ENCODE data around the gene IFFO2. TPM values are rescaled to one million over a fixed set of nuclear protein-coding genes. Genes with fewer than 3 reads are reported as not detected.

IFFO2 gene
- total RNA-seq, 2 donors from 2014 or later, result 13.6 to 20.4 TPM

GRCh38 chr1:18950401-18951026 is 6.0 kb downstream of the IFFO2 start:
- Histone ChIP-seq H3K4me3 (peak overlapping the region in 1 of 2 donors; percentile 14), H3K9me3 (no peaks in the 10 kb centered on the region), H3K27me3 (replicated peaks; ENCODE audit: insufficient read depth) (no peaks in the 10 kb centered on the region), H3K4me1 (replicated peaks) (peaks cover 52% of the 10 kb centered on the region), H3K36me3 (no peaks in the 10 kb centered on the region), H3K27ac (peak overlapping the region; percentile 84 to 91)
- DNase-seq (ENCODE audit: low spot score), result peak; percentile 55
- TF ChIP-seq POLR2A (IDR thresholded peaks at IDR 0.05) (peak; percentile 58), POLR2AphosphoS5 (IDR thresholded peaks at IDR 0.05) (peak; percentile 50)
- TF ChIP-seq, protein P1, sequence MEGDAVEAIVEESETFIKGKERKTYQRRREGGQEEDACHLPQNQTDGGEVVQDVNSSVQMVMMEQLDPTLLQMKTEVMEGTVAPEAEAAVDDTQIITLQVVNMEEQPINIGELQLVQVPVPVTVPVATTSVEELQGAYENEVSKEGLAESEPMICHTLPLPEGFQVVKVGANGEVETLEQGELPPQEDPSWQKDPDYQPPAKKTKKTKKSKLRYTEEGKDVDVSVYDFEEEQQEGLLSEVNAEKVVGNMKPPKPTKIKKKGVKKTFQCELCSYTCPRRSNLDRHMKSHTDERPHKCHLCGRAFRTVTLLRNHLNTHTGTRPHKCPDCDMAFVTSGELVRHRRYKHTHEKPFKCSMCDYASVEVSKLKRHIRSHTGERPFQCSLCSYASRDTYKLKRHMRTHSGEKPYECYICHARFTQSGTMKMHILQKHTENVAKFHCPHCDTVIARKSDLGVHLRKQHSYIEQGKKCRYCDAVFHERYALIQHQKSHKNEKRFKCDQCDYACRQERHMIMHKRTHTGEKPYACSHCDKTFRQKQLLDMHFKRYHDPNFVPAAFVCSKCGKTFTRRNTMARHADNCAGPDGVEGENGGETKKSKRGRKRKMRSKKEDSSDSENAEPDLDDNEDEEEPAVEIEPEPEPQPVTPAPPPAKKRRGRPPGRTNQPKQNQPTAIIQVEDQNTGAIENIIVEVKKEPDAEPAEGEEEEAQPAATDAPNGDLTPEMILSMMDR (IDR thresholded peaks at IDR 0.05), result no peak
- intact Hi-C loops (cut with DNase I), result loop anchor here (2.0 to 10.0 kb wide), 3 partner anchors 28 to 147 kb away; partner anchors contain the start of gene ALDH4A1
- 28% methylated on average over 19 of the region's 19 CpGs for WGBS

GRCh38 chr1:18949686-18950400 is 6.6 kb downstream of the IFFO2 start:
- 12% methylated on average over 22 of the region's 22 CpGs for WGBS
- TF ChIP-seq POLR2AphosphoS5 (IDR thresholded peaks at IDR 0.05), result no peak
- TF ChIP-seq, protein P1 (IDR thresholded peaks at IDR 0.05), result peak in 1 of 4 experiments; percentile 29
- peak overlapping the region in 1 of 2 donors; percentile 14 for H3K4me3 ChIP-seq
- H3K27me3 ChIP-seq (replicated peaks; ENCODE audit: insufficient read depth), result no peaks in the 10 kb centered on the region
- no peaks in the 10 kb centered on the region for H3K9me3 ChIP-seq
- no peaks in the 10 kb centered on the region for H3K36me3 ChIP-seq
- peaks cover 59% of the 10 kb centered on the region for H3K4me1 ChIP-seq (replicated peaks)
- no peak for DNase-seq (ENCODE audit: low spot score)
- intact Hi-C loops (cut with DNase I), result loop anchor here (2.0 to 10.0 kb wide), 3 partner anchors 27 to 147 kb away; partner anchors contain the start of gene ALDH4A1
- H3K27ac ChIP-seq, result peak overlapping the region; percentile 84 to 91

DNA sequence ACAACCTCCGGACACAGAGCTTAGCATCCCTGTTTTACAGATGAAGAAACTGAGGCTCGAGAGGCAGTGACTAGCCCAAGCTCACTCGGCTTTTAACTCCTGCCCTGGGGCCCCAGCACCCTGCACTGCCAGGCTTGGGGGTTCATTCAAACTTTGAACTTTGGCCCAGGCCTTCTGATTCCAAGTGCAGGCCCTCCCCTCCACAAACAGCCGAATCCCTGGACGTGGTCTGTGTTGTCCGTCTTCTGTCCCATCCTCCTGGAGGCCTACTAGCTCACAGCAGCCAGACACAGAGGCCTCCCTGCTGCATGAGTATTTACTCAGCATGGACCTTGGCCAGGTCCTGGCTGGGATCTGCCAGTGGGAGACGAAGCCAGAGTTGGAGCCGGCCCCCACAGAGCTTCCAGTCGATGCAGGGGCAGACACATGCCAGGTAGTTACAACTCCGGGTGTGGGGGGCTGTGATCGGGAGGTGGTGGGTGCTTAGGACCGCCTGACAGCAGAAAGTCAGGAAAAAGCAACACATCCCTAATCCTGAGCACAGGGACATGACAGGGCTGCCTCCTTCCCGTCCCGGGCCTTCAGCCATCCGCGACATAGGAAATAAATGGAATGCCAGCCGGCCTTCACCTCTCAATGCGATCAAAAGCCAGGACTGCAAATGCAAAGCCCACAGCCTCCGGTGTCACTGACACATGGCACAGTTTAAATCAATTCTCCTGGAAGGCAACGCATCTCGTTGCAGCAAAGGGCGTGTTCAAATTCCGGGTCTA is 7.4 kb downstream of the IFFO2 start:
- peak overlapping the region; percentile 84 to 91 for H3K27ac ChIP-seq
- no peak for TF ChIP-seq POLR2A (IDR thresholded peaks at IDR 0.05)
- TF ChIP-seq, protein P1 (IDR thresholded peaks at IDR 0.05), result peak in 2 of 4 experiments; percentile 5 to 28
- TF ChIP-seq POLR2AphosphoS5 (IDR thresholded peaks at IDR 0.05), result no peak
- WGBS, result 25% methylated on average over 22 of the region's 23 CpGs
- H3K9me3 ChIP-seq, result no peaks in the 10 kb centered on the region
- H3K27me3 ChIP-seq (replicated peaks; ENCODE audit: insufficient read depth), result no peaks in the 10 kb centered on the region
- DNase-seq (ENCODE audit: low spot score), result peak; percentile 68
- no peaks in the 10 kb centered on the region for H3K36me3 ChIP-seq
- intact Hi-C loops (cut with DNase I), result no loop called here
- peaks cover 53% of the 10 kb centered on the region for H3K4me1 ChIP-seq (replicated peaks)
- no peak overlapping the region for H3K4me3 ChIP-seq

GRCh38 chr1:18948048-18948912 is 8.2 kb downstream of the IFFO2 start:
- 44% methylated on average over 14 of the region's 15 CpGs for WGBS
- Histone ChIP-seq H3K4me3 (no peak overlapping the region), H3K36me3 (no peaks in the 10 kb centered on the region), H3K27me3 (replicated peaks; ENCODE audit: insufficient read depth) (no peaks in the 10 kb centered on the region), H3K27ac (peak overlapping the region; percentile 84 to 91), H3K9me3 (no peaks in the 10 kb centered on the region), H3K4me1 (replicated peaks) (peaks cover 48% of the 10 kb centered on the region)
- DNase-seq (ENCODE audit: low spot score), result no peak
- TF ChIP-seq, protein P1 (IDR thresholded peaks at IDR 0.05), result no peak
- TF ChIP-seq POLR2A (IDR thresholded peaks at IDR 0.05) (no peak), POLR2AphosphoS5 (IDR thresholded peaks at IDR 0.05) (no peak)
- intact Hi-C loops (cut with DNase I), result no loop called here

Data from prostate gland (tissue), 2 donors.